22Rv1 (cell line): Measurements from ENCODE around the gene C1orf167.
A peak's percentile ranks its signal among the peaks of the same experiment; 100 is the strongest.

Experiments
- H3K27ac ChIP-seq: fragments of 450-650 bp; 2 replicates; pipeline ENCODE4 v1.5.1; 2017
- ZFX ChIP-seq: fragments of 450-650 bp; IDR thresholded peaks from 2 replicates; pipeline ENCODE4 v1.6.1; 2017; ENCODE audit warnings: antibody characterized with exemption, borderline replicate concordance
- TF ChIP-seq, protein P1 (sequence below): fragments of 450-650 bp; IDR thresholded peaks from 2 replicates; pipeline ENCODE4 v1.5.1; 2017; ENCODE audit warnings: mild to moderate bottlenecking

Gene C1orf167

DNA sequence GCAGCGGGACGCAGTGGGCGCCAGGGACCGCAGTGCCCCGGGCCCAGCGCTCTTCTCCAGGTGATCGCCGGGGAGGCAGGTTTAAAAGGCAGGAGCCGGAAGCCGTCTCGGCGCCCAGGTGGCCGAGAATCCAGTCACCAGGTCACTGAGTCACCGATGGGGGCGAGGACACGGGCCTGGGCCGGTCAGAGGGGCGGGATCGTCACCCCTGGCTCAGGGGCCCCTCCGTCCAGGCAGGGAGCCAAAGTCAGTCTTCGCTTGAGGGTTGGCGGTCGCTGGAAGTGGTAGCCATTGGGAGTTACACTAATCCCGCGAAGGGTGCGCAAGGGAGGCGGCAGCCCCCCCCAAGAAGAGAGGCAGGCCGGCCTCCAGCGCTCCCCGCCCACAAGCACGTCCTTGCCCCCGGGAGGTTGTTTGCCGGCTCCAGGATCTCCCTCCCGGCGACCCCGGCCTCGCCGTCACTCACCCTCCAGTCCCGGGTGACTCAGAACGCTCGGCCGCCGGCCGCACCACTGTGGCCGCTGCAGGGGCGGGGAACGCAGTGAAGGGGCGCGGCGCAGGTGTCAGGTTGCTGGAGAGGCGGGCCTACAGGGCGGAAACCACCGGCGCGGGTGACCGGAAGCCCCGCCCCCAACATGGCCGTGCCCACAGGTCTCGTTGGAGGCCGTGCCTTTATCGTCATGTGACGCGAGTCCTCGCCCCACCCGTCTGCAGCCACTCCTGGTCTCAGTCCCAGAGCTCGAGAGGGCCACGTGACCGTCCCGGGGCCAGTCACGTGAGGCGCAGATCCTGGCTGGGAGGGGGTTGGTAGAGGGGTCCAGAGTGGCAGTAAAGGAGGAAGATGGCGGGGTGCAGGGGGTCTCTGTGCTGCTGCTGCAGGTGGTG lies 43.7 kb downstream of the C1orf167 start, which contains the start of the genes CLCN6 and MTHFR:
Gene CLCN6, plus strand, starts transcription at position 770 of the 885 bp plus-strand sequence. Its CDS starts 72 bp downstream, at position 842.
Gene MTHFR, minus strand, starts transcription at position 543 of the 885 bp plus-strand sequence. CDS start 2,848 bp downstream, outside the sequence.
- TF ChIP-seq, protein P1, sequence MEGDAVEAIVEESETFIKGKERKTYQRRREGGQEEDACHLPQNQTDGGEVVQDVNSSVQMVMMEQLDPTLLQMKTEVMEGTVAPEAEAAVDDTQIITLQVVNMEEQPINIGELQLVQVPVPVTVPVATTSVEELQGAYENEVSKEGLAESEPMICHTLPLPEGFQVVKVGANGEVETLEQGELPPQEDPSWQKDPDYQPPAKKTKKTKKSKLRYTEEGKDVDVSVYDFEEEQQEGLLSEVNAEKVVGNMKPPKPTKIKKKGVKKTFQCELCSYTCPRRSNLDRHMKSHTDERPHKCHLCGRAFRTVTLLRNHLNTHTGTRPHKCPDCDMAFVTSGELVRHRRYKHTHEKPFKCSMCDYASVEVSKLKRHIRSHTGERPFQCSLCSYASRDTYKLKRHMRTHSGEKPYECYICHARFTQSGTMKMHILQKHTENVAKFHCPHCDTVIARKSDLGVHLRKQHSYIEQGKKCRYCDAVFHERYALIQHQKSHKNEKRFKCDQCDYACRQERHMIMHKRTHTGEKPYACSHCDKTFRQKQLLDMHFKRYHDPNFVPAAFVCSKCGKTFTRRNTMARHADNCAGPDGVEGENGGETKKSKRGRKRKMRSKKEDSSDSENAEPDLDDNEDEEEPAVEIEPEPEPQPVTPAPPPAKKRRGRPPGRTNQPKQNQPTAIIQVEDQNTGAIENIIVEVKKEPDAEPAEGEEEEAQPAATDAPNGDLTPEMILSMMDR, result no peak
- H3K27ac ChIP-seq, result peak within 1 kb of the TSS; percentile 87

DNA sequence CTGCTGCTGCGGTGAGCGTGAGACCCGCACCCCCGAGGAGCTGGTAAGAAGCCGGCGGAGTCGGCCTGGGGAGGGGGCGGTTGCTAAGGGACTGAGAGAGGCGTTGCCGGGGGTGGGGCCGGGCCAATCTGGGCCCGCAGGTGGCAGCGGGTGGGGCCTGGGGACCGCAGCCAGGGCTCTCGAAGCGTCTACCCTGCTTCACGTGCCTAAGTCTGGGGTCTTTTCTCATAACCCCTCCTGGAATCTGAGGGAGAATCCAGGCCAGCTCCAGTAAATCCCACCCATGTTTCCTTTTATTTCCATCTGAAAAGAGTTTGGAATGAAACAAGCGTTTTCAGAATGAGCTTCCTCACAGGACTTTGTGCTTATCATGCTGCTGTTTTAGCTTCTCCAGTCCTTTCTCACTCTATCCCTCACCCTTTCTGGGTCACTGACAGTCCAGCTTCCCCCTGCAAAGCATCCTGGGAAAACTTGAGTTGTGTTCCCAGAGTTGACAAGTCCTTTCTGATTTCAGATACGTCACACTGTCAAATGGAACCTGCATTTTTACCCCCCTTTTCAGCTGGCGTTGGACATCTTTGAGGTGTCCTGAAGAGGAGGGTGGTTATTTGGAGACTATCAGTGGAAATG lies 44.4 kb downstream of the C1orf167 start:
- H3K27ac ChIP-seq, result peak overlapping the region; percentile 87
- TF ChIP-seq ZFX, result no peak
- TF ChIP-seq, protein P1, result no peak

DNA sequence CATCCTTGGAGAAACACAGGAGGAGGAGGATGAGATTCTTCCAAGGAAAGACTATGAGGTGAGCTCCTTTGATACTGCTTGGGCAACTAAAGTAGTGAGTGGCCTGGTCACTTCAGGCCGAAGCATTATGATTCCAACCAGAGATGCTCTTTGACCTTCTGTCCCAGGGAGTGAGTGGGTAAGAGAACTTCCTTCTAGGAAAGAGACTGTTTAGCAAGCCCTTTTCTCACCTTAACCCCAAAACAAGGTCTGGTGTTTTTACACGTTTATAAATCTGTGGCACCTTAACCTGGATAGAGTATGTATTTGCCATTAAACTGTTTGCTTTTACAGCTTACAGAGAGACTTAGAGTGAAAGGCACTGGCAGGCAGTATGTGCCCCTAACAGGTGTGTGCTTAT lies 45.1 kb downstream of the C1orf167 start:
- no peak for TF ChIP-seq ZFX
- TF ChIP-seq, protein P1, result no peak
- H3K27ac ChIP-seq, result peak overlapping the region; percentile 87

DNA sequence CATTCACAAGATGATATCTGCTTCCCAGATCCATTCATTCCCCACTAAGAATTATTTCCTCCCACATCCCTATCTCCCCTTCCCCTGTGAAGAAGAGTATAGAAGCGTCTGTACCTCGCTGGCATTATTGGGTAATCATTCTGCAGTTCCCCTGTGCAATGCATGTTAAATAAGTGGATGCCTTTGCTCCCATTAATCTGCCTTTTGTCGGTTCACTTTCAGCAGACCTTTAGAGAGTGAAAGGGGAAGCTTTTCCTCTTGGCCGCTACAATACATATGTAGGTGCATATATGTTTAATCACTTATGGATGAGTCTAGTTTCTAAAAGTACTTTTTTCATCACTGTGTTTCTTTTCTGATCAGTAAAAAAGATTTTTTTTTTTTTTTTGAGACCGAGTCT lies 51.0 kb downstream of the C1orf167 start:
- TF ChIP-seq, protein P1, result no peak
- no peak for TF ChIP-seq ZFX

DNA sequence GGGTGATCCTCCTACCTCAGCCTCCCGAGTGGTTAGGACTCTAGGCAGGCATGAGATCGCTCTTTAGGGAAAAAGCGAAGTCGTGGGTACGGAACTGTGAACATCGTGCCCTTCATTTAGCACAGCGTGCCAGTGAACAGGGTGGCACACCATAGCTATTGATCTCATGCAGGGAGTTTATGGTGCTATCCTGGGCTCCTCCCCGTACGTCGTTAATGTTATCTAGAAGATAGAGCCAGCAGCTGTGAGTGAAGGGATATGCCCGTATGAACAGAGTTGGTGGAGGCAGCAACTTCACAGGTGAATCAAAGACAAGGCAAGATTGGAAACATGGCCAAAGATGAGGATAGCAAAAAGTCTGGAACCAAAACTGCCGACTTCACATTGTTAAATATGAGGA lies 55.2 kb downstream of the C1orf167 start:
- TF ChIP-seq, protein P1, result no peak
- no peak for TF ChIP-seq ZFX
- no peak overlapping the region for H3K27ac ChIP-seq

More for the DNA sequence above, 51.0 kb downstream of the C1orf167 start:
- H3K27ac ChIP-seq, result no peak overlapping the region

DNA sequence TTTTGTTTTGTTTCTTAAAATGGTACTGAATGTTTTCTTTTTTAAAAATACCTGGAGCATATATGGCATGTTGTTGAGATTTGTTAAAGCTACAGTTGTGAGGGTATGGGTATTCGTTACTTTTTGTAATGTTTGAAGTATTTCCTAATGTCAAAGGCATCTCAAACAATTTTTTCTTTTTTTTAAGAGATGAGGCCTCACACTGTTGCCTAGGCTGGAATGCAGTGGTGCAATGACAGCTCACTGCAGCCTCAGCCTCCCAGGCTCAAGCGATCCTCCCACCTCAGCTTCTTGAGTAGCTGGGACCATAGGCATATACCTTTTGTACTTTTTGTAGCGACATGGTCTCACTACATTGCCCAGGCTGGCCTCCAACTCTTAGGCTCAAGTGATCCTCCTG lies 60.1 kb downstream of the C1orf167 start:
- no peak overlapping the region for H3K27ac ChIP-seq
- TF ChIP-seq, protein P1, result no peak
- no peak for TF ChIP-seq ZFX
